Neural cell (in vitro differentiated cells): Measurements from ENCODE around the gene RETSAT.

ENCODE experiments used
- EZH2 ChIP-seq: fragments of 200-600, 300-800 bp; shearing (Covaris generic), sonication (generic); IDR thresholded peaks from 2 replicates; pipeline ENCODE4 v1.6.1; 2014; ENCODE audit warnings: antibody characterized with exemption, low read length, borderline replicate concordance, mild to moderate bottlenecking; ENCODE audit not compliant: insufficient read depth, poor library complexity, severe bottlenecking
- MXI1 ChIP-seq: fragments of 450-650 bp; conservative IDR thresholded peaks from 2 replicates; pipeline ENCODE4 v1.6.1; 2014; ENCODE audit warnings: antibody characterized with exemption, mild to moderate bottlenecking; ENCODE audit not compliant: poor library complexity, severe bottlenecking
- POLR2AphosphoS5 ChIP-seq: IDR thresholded peaks from 2 replicates; pipeline ENCODE4 v1.6.1; 2012
- TAF1 ChIP-seq: IDR thresholded peaks from 2 replicates; pipeline ENCODE4 v1.6.1; 2012; ENCODE audit warnings: low read depth
- TF ChIP-seq, protein P1 (sequence below): fragments of 450-650 bp; IDR thresholded peaks from 2 replicates; pipeline ENCODE4 v1.5.1; 2014; ENCODE audit warnings: antibody characterized with exemption, mild to moderate bottlenecking, moderate library complexity; ENCODE audit not compliant: poor library complexity, severe bottlenecking

- TF ChIP-seq, protein P1, sequence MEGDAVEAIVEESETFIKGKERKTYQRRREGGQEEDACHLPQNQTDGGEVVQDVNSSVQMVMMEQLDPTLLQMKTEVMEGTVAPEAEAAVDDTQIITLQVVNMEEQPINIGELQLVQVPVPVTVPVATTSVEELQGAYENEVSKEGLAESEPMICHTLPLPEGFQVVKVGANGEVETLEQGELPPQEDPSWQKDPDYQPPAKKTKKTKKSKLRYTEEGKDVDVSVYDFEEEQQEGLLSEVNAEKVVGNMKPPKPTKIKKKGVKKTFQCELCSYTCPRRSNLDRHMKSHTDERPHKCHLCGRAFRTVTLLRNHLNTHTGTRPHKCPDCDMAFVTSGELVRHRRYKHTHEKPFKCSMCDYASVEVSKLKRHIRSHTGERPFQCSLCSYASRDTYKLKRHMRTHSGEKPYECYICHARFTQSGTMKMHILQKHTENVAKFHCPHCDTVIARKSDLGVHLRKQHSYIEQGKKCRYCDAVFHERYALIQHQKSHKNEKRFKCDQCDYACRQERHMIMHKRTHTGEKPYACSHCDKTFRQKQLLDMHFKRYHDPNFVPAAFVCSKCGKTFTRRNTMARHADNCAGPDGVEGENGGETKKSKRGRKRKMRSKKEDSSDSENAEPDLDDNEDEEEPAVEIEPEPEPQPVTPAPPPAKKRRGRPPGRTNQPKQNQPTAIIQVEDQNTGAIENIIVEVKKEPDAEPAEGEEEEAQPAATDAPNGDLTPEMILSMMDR = no peak
- no peak for TF ChIP-seq EZH2
- no peak for TF ChIP-seq MXI1
- no peak for TF ChIP-seq TAF1
- no peak for TF ChIP-seq POLR2AphosphoS5
Observed at GRCh38 chr2:85394976-85395375, 40.6 kb upstream of the RETSAT start.
